Hematopoietic multipotent progenitor cell (in vitro differentiated cells): ENCODE results near the gene ZNF12. TPM values are rescaled to one million over a fixed set of nuclear protein-coding genes. Genes with fewer than 3 reads are reported as not detected.
"Not testable (repeated sequence)": the region's sequence is repeated elsewhere in the genome, so short reads cannot be mapped to it uniquely, and the experiment has no call there.

Experiments
- DNase-seq, 3 donors: peaks; one replicate each; pipeline ENCODE4 v3.0.0-alpha.2; 2011 to 2015; ENCODE audit warnings: low read depth in 2 of 3, low spot score in 2 of 3
- total RNA-seq: library from RNA; depleted of rRNA; stranded (reverse); fragments of >200 nt; gene quantifications from one replicate; pipeline ENCODE4 v1.2.3, GENCODE V29; 2012

ZNF12 gene
- 12.4 TPM for total RNA-seq

DNA sequence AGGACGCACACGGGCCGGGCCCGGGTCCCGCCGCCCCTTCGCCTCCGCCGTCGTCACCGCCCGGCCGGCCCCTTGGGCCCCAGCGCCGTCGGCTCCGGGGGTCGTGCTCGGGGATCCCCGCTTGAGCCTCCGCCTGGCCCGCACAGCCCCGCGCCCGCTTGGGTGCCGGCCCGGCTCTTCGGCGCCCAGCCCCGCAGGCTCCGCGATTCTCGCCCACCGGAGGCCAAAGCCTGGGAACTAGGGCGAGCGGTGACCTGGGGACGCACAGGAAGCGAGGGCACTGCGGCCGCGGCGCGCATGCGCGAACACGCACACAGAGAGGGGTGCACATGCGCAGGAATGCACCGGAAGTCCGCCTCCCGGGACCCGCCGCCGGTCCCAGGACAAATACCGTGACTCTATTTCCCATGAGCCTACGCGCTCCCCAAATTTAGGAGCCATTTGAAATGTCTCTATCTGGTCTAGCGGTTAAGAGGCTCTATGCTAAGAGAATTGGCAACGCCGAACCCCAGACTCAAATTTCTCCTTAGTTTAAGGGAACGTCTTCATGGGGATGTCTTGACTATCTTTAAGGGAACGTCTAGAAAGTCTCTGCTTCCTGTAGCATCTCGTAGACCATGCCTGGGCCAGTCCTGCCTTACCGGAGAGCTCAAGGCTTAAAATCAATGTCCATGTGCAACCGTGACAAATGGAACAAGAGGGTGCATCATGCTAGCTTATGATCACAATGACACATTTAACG, at the start of gene ZNF12:
Gene ZNF12 (minus strand): TSS at position 282 of the 742 bp plus-strand sequence. CDS start 1,774 bp downstream, outside the sequence.
- DNase-seq, result peak; percentile 89 to 95 (median 94)

DNA sequence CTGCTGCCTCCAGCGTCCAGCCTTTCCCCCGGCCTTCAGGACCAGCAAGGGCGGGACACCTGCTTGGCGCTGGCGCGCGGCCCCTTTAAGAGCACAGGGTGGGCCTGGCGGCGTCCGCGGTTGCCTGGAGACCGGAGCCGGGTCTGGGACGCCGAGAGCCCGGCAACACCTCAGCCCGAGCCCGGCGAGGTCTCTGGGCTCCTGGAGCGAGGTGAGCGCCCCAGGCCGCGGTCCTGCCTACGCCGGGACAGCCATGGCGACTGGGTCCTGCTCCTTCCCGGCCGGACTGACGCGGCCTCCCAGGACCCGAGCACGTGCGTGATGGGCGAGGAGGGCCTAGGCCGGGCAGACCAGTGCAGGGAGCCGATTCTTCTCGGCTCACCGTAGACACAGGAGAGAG, 47.2 kb upstream of the ZNF12 start, which contains the start of gene RSPH10B2:
Gene RSPH10B2 (plus strand): TSS at position 140 of the 400 bp plus-strand sequence. CDS start 3,575 bp downstream, outside the sequence.
- DNase-seq, result not testable (repeated sequence)

DNA sequence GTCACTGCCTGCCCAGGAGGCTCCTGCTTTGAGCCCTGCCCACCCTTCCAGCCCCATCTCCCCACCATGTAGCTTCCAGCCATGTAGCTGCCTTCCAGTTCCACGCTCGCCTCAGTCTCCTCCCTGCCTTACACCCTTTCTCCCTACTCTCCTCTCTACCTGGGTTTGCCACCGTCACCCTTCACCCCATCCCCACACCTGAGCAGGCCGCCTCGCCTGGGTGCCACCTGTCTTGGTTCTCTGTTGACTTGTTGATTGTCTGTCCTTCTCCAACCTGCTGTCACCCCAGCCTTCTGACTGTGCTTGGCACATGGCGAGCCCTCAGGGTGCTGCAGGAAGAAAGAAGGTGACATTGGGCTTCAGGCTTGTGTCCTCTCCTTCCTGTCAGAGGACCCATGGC, 43.4 kb upstream of the ZNF12 start:
- DNase-seq, result not testable (repeated sequence)

DNA sequence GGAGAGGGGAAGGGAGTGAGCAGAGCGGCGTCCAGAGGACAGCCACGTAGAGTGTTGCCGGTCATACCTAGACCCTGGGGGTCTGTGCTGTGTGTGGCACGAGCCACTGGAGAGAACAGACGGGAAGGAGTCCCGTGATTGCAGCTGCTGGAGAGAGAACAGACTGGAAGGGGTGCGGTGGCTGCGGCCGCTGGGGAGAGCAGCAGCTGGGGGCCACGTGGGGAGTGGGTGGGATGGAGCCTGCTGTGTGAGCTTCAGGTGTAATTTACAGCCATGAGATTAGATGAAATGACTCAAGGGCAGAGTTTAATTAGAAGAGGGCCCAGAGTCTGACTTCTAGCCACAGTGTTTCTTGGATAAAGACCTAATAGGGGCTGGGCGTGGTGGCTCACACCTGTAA, 42.6 kb upstream of the ZNF12 start:
- not testable (repeated sequence) for DNase-seq

DNA sequence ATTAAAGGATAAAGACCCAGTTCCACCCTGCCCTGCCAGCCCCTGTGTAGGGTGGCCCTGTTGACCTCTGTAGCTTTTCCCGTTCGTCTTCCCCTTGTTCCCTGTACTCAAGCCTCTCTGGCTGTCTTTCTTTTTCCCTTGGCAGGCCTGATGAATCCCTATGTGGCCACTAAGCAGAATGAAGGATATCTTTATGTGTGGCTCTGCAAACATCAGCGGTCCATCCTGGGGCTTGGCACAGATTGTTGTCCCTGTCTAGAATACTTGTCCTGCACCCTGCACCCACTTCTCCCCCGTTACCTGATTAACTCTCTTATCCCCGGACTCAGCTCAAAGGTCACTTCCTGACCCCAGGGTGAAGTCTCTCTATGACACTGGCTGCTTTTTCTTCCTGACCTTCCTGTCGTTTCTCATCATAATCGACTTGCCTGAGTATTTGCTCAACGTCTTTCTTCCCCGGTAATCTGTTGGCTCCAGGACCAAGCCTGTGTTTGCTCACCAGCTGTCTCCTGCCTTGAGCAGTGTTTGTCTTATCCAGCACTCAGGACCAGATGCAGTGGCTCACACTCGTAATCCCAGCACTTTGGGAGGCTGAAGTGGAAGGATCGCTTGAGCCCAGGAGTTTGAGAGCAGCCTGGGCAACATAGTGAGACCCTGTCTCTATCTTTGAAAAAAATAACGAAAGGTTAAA, 37.8 kb upstream of the ZNF12 start:
- DNase-seq, result not testable (repeated sequence)

DNA sequence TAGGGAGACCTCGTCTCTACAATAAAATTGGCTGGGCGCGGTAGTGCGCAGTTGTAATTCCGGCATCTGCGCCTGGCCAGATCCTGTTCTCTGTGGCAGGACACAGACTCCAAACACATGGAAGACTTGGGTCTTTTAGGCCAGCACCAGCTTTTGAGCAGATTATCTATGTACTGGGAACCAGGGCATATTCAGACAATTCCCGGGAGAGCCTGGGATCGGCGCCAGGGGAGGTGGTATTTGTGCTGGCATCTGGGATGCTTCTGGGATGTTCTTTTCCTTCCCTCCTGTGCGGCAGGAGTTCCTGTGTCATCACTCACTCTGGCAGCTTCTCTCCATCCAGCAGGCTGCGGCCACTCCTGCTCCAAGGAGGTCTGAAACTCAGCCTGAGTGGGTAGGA, 31.7 kb upstream of the ZNF12 start:
- not testable (repeated sequence) for DNase-seq

DNA sequence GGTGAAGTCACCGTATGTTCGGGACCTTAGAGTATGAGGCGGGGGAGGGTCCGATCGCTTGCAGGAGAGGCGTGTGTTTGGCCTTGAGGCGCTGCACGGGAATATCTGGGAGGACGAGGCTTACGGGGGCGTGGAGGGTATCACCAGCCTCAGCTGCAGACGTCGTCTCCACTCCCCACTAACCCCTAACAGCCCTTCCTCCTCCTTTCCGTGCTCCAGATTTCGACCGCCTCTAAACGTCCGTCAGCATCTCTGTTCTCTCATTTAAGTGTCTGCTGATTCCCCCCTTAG, 23.5 kb upstream of the ZNF12 start:
- no peak for DNase-seq

DNA sequence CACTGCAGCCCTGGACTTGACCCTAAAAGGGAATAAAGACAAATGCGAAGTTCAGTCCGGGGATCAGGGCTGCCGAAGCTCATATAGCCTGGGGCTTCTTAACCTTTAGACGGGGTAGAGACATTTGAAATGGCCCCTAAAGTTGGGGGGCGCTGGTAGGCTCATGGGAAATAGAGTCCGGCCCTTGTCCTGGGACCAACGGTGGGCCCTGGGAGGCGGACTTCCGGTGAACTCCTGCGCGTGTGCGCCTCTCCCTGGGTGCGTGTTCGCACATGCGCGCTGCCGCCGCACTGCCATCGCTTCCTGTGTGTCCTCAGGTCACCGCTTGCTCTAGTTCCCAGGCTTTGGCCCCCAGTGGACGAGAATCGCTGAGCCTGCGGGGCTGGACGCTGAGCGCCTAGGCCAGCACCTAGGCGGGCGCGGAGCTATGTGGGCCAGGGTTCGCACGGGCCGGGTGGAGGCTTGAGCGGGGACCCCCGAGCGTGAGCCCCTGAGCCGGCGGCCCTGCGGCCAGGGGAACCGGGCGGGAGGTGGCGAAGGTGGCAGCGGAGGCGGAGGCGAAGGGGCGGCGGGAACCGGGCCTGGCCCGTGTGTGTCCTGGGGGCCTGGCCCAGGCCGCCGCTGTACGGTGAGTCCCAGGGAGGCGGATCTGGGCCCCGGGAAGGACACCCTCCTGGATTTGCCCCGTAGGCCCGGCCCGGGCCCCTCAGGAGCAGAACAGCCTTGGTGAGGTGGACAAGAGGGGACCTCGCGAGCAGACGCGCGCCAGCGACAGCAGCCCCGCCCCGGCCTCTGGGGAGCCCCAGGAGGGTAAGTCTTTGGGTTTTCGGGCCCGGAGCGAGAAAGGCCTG, 23.0 kb upstream of the ZNF12 start:
- peak; percentile 51 to 94 (median 93) for DNase-seq

DNA sequence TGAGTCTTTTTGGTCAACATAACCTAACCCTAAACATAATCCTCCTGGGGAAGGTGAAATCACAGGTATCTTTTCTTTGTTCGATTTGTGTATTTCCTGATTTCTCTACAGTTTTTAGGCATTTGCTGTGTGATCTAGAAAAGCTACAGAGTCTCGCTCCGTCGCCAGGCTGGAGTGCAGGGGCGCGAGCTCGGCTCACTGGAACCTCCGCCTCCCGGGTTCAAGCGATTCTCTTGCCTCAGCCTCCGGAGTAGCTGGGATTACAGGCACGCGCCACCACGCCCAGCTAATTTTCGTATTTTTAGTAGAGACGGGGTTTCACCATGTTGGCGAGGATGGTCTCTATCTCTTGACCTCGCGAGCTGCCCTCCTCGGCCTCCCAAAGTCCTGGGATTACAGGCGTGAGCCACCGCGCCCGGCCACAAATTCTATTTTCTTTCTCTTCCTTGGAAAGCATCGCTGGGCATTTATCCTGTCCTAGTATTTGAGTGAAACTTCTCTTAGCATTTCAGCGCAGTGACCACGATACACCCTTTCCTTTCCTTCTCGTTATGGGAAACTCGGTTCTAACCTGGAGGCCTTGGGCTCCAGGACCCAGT, 22.2 kb upstream of the ZNF12 start:
- DNase-seq, result not testable (repeated sequence)

DNA sequence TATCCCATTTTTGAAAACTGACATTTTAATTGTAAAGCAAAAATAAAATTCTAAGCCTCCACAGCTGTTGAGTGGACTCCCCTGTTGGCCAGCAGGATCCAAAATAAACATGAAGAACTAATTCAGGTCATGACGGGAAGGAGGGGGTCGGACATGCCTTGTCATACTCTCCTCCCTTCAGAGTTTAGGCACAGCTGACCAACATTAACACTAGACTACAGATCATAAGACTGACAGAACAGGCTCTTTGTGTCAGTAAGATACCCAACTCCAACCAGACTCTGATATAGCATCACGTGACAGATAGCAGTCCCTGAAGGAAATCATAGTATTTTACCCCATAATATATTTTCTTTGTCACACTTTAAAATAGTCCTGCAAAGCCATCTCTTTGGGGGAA, 20.9 kb upstream of the ZNF12 start:
- DNase-seq, result no peak

DNA sequence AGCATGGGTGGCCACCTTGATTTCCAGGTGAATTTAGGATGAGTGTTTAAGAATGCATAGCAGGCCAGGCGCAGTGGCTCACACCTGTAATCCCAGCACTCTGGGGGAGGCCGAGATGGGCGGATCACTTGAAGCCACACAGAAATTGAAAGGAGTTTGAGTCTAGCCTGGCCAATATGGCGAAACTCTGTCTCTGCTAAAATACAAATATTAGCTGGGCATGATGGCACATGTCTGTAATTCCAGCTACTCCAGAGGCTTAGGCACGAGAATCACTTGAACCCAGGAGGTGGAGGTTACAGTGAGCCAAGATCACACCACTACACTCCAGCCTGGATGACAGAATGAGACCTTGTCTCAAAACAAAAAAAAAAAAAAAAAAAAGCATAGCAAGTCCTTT, 19.6 kb upstream of the ZNF12 start:
- not testable (repeated sequence) for DNase-seq

DNA sequence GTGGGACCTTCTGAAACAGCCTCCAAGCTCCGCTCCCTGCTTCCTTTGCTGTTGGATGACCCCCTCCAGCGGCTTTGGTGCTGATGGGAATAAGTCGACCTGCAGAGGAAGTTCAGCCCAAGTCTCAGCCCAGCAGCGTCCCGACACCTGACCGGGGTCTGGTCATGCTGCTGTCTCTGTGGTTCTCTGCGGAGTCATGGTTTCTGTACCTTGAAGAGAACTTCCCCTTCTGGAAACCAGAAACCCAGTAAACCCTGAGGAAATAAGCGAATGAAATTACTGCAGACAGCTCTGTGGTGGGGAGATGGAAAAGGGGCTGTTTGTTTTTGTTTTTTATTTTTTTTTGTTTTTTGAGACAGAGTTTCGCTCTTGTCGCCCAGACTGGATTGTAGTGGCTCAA, 18.3 kb upstream of the ZNF12 start:
- DNase-seq, result peak in 2 of 3 donors; percentile 70 to 85

DNA sequence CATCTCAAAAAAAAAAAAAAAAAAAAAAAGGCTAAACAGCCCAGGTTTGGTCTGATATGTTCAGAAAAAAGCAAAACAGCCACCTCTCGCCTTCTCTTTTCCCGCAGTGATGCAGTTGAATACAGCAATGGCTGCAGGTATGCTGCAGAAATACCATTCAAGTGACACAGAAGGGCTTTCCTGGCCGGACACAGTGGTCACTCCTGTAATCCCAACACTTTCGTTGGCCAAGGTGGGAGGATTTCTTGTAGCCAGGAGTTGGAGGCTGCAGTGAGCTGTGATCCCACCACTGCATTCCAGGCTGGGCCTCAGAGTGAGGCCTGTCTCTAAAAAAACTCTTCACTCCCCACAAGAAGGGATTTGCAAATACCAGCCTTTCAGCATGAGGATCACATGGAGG, 17.6 kb upstream of the ZNF12 start:
- DNase-seq, result not testable (repeated sequence)

DNA sequence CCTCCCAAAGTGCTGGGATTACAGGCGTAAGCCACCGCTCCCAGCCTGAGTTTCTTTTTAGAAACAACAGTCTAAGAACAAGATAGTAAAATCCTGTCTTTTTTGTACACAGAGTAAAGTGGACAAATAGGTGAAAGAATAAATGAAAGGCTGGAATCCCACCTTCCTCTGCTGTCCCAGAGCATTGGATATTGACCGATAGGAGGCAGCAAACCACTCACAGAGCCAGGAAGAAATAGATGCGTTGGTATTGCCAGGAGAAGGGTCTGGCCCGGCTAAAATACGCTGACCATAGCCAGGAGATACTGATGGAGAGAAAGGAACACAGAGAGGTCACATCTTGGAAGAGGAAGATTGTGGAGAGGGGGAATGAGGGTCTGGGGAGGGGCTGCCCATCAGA, 11.4 kb upstream of the ZNF12 start:
- no peak for DNase-seq

DNA sequence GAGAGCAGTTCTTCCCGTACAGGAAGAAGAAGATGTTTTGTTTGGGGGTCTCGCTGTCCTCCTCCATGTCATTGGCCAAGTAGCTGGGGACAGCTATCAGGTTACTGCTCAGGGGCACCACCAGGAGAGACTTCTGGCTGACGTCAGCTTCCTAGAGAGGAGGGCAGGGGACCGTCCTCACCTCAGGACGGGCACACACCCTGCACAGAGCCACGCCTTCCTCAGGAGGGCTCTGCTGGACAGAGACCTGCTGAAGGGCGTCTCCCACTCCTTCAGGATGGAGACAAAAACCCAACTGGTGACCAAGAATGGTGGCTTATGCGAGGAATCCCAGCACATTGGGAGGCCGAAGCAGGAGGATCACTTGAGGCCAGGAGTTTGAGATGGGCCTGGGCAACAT, 9.2 kb upstream of the ZNF12 start:
- not testable (repeated sequence) for DNase-seq

DNA sequence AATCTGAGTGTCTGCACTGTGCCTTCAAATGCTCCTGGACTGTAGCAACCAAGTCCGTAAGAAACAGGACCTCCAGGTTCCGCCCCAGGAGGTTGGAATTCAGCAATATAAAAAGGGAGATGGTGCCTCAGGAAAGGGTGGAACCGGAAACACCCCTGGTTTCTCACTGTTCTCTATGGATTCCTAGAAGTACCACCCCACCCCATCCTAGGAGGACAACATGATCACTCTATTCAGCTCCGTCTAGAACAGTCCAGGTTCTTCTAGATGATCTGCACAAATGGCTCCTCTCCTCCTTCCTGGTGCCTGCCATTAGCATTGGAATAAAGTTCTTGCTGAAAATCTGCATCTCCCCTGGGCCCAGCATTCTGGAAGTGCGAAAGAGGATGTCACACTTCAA, 7.6 kb upstream of the ZNF12 start:
- no peak for DNase-seq

DNA sequence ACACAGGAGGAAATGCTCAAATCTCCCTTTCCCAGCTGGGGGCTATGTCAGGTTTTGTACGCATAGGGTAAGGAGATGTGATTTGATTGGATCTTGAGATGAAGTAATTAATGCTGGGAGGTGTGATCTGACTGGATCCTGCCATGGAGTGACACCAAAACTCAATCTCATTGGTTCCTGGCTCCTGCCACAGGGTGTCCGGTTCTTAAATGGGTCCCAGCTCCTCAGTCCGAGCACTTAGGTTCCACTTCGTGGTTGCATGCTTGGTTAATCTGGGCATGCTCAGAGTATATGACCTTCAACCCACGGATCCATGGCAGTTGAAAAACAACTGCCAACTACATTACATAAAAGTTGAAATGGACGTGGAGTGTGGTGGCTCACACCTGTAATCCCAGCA, 3.1 kb upstream of the ZNF12 start:
- no peak for DNase-seq

DNA sequence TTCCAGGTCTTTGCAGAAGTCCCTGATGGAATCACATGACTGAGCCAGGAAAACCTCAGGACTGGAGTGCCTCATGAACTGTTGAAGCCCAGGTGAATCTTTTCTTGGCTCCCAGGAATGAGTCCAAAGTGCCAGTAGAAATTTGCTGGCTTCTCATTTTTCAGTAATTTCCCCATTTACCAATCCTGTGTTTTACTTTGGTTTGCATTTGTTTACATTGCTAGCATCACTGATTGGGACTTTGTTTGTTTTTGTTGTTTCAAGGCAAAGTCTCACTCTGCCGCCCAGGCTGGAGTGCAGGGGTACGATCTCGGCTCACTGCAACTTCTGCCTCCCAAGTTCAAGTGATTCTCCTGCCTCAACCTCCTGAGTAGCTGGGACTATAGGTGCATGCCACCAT, 1.6 kb upstream of the ZNF12 start:
- no peak for DNase-seq

DNA sequence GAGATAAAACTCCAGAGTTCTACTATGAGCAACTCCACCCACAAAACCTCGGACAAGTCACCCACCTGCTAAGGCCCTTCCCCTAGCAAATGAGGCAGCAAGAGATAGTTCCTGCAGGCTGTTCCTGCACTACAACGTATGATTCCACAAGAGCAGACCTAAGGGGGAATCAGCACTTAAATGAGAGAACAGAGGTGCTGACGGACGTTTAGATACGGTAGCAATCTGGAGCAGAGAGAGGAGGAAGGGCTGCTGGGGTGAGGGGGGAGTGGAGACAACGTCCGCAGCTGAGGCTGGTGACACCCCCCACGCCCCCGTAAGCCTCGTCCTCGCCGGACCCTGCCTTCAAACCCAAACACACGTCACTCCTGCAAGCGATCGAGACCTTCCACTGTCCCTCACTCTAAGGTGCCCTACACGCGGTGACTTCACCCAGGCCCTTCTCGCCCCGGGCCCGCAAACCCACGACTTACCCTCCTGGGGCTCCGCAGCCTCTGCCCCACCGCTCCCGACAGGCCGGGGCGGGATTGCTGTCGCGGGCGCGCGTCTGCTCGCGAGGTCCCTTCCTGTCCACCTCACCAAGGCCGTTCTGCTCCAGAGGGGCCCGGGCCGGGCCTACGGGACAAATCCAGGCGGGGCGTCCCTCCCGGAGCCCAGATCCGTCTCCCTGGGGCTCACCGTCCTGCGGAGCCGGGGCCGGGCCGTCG, 635 bp downstream of the ZNF12 start:
- DNase-seq, result peak in 2 of 3 donors; percentile 38 to 43

DNA sequence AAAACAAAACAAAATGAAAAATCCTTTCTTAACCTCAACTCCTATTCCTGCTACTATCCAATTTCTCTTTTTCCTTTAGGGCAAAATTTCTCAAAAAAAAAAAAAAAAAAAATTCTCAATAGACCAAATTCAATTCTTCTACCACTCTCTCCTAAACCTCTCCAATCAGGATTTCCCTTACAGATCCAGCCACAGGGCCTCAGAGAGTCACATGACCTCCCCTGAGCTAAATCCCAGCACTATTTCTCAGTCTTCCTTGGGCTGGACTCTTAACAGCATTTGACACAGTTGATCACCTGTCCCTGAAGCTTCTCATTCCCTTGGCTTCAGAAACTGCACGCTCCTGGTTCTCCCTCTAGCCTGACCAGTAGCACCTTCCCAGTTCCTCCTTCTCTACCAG, 4.9 kb downstream of the ZNF12 start:
- DNase-seq, result no peak
